Activated CD8-positive, alpha-beta memory T cell treated with anti-CD3 and anti-CD28 coated beads, Interleukin-2, amount 10 ng/mL, durations not matched to agents 7 days and 5 days (primary cell): ENCODE data around the gene RFX2. TPM values are rescaled to one million over a fixed set of nuclear protein-coding genes. Genes with fewer than 3 reads are reported as not detected.
"Not testable (repeated sequence)": the region's sequence is repeated elsewhere in the genome, so short reads cannot be mapped to it uniquely, and the experiment has no call there.

Source experiments
- ATAC-seq: fragments of 150-1000 bp; cut with Tn5 transposase; one replicate; pipeline ENCODE4 v1.10.0; 2021; ENCODE audit warnings: moderate library complexity
- CTCF ChIA-PET: fragments of 350-600 bp; sonication (Branson Sonifier 250); formaldehyde crosslinking; loops from one replicate; lab custom pipeline; 2021; ENCODE audit warnings: antibody characterized with exemption; lab: Charles Lee
- DNase-seq: peaks from one replicate; pipeline ENCODE4 v3.0.0-alpha.2; 2020
- H3K27ac Mint-ChIP-seq: one replicate; pipeline ENCODE4 v1.8.0; 2021; ENCODE audit warnings: mild to moderate bottlenecking, mixed read lengths
- H3K27me3 Mint-ChIP-seq: one replicate; pipeline ENCODE4 v1.8.0; 2021; ENCODE audit warnings: mixed read lengths
- H3K36me3 Mint-ChIP-seq: one replicate; pipeline ENCODE4 v1.8.0; 2021; ENCODE audit warnings: mild to moderate bottlenecking, mixed read lengths
- H3K4me1 Mint-ChIP-seq: one replicate; pipeline ENCODE4 v1.8.0; 2021; ENCODE audit warnings: mixed read lengths
- H3K4me3 Mint-ChIP-seq: one replicate; pipeline ENCODE4 v1.8.0; 2021; ENCODE audit warnings: mild to moderate bottlenecking, moderate library complexity, mixed read lengths
- H3K9me3 Mint-ChIP-seq: one replicate; pipeline ENCODE4 v1.8.0; 2022; ENCODE audit warnings: low read depth, mixed read lengths
- total RNA-seq, 2 experiments: library from RNA; stranded (reverse); gene quantifications; one replicate each; pipeline ENCODE4 v1.2.3, GENCODE V29; 2021

Gene RFX2
- total RNA-seq, 2 experiments from 2014 or later = 9.8 to 11.7 TPM

DNA sequence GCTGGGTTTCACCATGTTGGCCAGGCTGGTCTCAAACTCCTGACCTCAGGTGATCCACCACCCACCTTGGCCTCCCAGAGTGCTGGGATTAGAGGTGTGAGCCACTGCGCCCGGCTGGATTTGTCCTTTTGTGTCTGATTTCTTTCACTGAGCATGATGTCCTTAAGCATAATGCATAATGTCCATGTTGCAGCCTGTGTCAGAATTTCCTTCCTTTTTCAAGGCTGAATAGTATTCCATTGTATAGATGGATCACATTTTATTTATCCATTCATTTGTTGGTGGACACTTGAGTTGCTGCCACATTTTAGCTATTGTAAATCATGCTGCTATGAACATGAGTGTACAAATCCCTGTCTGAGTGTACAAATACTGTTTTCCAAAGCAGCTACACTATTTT is 25.5 kb downstream of the RFX2 start:
- H3K27me3 Mint-ChIP-seq = peaks cover 10% of the 10 kb centered on the region
- peaks cover 21% of the 10 kb centered on the region for H3K4me1 Mint-ChIP-seq
- H3K36me3 Mint-ChIP-seq = no peaks in the 10 kb centered on the region
- DNase-seq (no peak), ATAC-seq (no peak)
- CTCF ChIA-PET = no interaction called here
- H3K9me3 Mint-ChIP-seq = no peaks in the 10 kb centered on the region
- no peak overlapping the region for H3K4me3 Mint-ChIP-seq
- H3K27ac Mint-ChIP-seq = no peak overlapping the region

DNA sequence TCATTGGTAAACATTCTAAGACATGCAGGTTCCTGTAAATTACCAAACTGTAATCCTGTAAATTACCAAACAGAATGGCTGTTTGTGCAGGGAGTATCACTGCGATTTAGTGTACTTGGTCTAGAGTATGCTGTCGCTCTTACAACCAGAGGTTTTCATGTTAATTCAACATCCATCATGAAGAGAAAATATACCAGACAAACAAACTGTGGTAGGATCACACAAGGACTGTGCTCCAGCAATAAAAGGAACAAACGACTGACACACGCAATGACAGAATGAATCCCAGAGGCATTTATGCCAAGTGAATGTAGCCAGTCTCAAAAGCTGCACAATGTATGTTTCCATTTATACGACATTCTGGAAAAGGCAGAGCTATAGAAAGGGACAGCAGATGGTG is 31.2 kb downstream of the RFX2 start:
- ATAC-seq (no peak), DNase-seq (no peak)
- no peaks in the 10 kb centered on the region for H3K9me3 Mint-ChIP-seq
- no peaks in the 10 kb centered on the region for H3K4me1 Mint-ChIP-seq
- CTCF ChIA-PET = no interaction called here
- no peaks in the 10 kb centered on the region for H3K27me3 Mint-ChIP-seq
- H3K36me3 Mint-ChIP-seq = no peaks in the 10 kb centered on the region
- no peak overlapping the region for H3K27ac Mint-ChIP-seq
- no peak overlapping the region for H3K4me3 Mint-ChIP-seq

DNA sequence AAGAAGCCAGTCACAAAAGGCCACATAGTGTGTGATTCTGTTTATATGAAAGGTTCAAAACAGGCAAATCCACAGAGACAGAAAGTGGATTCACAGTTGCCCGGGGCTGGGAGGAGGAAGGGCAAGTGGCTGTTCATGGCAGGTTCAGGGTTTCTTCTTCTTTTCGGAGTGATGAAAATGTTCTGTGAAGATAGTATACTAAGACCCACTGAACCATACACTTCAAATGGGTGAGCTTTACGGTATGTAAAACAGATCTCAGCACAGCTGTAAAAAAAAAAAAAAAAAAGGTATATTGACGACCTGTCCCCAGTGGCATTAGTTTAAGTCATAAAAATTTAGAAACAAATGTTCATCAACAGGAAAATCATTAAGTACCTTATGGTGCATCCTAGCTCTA is 32.2 kb downstream of the RFX2 start:
- H3K36me3 Mint-ChIP-seq = no peaks in the 10 kb centered on the region
- H3K4me1 Mint-ChIP-seq = no peaks in the 10 kb centered on the region
- H3K27me3 Mint-ChIP-seq = no peaks in the 10 kb centered on the region
- CTCF ChIA-PET = no interaction called here
- ATAC-seq (no peak), DNase-seq (no peak)
- H3K4me3 Mint-ChIP-seq = no peak overlapping the region
- H3K27ac Mint-ChIP-seq = no peak overlapping the region
- no peaks in the 10 kb centered on the region for H3K9me3 Mint-ChIP-seq

DNA sequence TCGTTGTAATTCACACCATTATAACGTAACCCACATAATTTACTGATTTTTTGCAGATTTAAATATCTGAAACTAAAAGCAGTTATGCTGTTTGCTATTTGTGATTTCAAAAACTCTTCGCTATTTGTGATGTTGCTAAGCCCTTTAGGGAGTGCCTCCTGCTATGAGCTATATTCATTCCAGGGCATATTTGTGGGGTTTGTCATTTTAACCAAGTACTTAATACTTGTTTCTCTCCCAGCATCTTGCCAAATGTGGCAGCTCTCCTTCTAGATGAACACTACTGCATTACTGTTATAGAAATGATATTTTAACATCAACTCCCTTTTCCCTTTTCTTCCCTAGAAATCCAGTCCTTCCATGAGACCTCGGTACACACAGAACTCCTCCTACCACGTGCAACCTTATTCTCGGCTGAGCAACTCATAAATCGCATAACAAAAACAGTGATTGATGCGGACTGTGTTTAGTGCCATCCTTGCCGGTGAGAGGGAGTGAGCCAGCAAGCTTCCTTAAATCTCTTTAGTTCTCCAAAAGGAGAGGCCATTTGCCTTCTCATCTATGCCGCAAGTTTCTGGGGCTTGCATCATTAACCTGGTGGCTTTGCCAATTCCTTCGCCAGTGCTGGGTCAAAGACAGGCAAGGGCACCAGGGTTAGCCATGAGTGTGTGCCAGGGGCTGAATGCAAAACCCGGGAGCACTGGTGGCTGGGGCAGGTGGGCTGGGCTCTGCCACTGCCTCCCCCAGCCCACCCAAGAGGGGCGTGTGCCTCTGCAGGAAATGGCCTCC is 33.4 kb downstream of the RFX2 start:
- H3K4me1 Mint-ChIP-seq = no peaks in the 10 kb centered on the region
- H3K36me3 Mint-ChIP-seq = no peaks in the 10 kb centered on the region
- no peak overlapping the region for H3K27ac Mint-ChIP-seq
- H3K27me3 Mint-ChIP-seq = no peaks in the 10 kb centered on the region
- H3K9me3 Mint-ChIP-seq = no peaks in the 10 kb centered on the region
- CTCF ChIA-PET = interaction anchor here (1.0 kb wide), 1 partner anchor 28 kb away, joined by 3 read pairs; no protein-coding TSS in a partner anchor
- no peak overlapping the region for H3K4me3 Mint-ChIP-seq
- ATAC-seq (no peak), DNase-seq (no peak)

DNA sequence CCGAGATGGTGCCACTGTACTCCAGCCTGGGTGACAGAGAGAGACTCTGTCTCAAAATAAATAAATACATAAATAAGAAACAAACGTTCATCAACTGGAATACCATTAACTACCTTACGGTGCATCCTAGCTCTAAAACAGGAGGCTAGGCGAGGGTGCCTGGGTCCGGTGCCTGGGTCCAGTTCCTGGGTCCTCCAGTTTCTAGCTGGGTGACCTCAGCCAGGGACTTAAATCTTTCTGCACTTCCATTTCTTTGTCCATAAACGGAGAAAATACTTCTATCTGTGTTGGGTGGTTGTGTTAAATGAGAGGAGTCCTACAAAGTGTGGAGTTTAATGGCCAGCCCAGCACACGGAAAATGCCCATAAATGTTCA is 34.0 kb downstream of the RFX2 start:
- H3K4me1 Mint-ChIP-seq = no peaks in the 10 kb centered on the region
- H3K4me3 Mint-ChIP-seq = no peak overlapping the region
- no peak overlapping the region for H3K27ac Mint-ChIP-seq
- H3K36me3 Mint-ChIP-seq = no peaks in the 10 kb centered on the region
- ATAC-seq (no peak), DNase-seq (no peak)
- H3K9me3 Mint-ChIP-seq = no peaks in the 10 kb centered on the region
- CTCF ChIA-PET = interaction anchor here (1.0 kb wide), 1 partner anchor 27 kb away, joined by 3 read pairs; no protein-coding TSS in a partner anchor
- no peaks in the 10 kb centered on the region for H3K27me3 Mint-ChIP-seq

DNA sequence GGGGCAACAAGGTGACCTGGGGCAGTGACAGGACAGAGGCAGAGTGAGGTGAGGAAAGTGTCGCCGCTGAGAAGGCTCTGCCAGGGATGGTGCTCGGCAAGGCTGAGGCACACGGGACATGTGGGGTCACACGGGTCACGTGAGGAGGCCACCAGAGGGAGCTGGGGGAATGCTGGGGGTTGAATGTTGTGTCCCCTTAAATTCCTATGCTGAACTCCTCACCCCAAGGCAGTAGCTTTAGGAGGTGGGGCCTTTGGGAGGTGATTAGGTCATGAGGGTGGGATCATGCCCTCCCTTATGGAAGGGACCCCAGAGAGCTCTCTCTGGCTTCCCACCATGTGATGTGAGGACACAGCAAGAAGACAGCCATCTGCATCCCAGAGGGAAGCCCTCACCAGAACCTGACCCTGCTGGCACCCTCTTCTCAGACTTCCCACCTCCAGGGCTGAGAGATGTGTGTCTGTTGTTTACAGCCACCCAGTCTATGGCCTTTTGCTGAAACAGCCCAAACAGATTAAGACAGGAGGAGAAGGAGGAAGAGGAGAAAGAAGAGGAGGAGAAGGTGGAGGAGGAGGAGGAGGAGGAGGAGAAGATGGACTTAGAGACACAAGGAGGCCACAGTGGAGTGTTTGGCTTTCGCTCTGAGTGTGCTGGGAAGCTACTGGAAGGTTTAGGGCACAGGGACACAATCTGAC is 35.4 kb downstream of the RFX2 start:
- no peak for DNase-seq
- Mint-ChIP-seq H3K36me3 (no peaks in the 10 kb centered on the region), H3K9me3 (no peaks in the 10 kb centered on the region), H3K27ac (no peak overlapping the region), H3K4me1 (no peaks in the 10 kb centered on the region), H3K27me3 (no peaks in the 10 kb centered on the region), H3K4me3 (no peak overlapping the region)
- CTCF ChIA-PET = interaction anchor here (1.5 kb wide), 1 partner anchor 50 kb away, joined by 3 read pairs; no protein-coding TSS in a partner anchor
- ATAC-seq = no peak

DNA sequence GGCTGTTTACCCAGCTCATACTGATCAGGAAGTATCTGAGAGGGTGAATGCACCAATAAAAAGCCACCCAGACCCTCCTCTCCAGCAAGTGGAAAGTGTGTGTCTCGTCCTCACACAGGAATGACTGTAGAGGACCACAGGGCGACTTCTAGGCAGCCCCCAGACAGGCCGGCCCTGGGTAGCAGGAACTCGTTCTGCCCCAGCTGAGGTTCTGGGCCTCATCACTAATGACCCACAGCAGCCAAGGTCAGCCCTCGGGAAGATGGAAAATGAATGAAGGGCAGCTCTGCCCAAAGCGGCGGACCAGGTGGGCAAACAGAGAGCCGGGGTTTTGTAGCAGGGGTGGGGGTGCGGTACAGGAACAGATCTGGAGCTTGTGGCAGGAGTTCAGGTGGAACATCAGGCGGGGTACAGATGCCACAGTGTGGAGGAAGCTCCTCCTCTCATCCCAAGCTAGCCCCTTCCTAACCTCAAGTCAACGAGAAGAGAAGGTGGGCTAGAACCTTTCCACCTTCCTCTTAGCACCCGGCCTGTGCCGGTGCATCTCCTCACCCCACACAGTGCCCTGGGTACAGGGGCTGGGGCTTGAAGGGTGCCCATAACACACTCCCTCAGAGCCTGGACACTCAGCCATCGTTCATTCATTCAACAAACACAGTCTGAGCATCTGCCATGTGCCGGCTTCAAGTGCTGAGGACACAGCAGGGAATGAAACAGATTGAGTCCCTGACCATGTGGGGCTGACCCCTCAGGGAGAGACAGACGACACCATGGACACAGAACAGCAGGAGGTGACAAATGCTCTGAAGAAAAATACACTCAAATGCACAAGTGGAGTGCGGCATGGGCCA is 36.2 kb downstream of the RFX2 start:
- H3K9me3 Mint-ChIP-seq = no peaks in the 10 kb centered on the region
- CTCF ChIA-PET = interaction anchor here (1.5 kb wide), 1 partner anchor 51 kb away, joined by 3 read pairs; no protein-coding TSS in a partner anchor
- DNase-seq = no peak
- H3K27me3 Mint-ChIP-seq = no peaks in the 10 kb centered on the region
- no peaks in the 10 kb centered on the region for H3K4me1 Mint-ChIP-seq
- no peaks in the 10 kb centered on the region for H3K36me3 Mint-ChIP-seq
- no peak overlapping the region for H3K4me3 Mint-ChIP-seq
- no peak overlapping the region for H3K27ac Mint-ChIP-seq
- no peak for ATAC-seq

DNA sequence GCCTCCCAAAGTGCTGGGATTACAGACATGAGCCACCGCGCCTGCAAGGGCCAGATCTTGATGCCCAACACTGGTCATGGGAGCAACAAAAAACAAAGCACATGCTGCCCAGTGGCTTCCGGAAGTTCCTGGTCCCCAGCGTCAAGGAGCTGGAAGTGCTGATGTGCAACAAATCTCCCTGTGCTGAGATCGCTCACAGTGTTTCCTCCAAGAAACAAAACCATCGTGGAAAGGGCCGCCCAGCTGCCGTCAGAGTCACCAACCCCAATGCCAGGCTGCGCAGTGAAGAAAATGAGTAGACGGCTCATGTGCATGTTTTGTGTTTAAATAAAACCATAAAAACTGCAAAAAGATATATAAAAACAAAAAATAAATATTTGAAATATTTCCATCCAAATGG is 37.1 kb downstream of the RFX2 start:
- H3K27me3 Mint-ChIP-seq, DNase-seq, H3K4me1 Mint-ChIP-seq, H3K27ac Mint-ChIP-seq, H3K9me3 Mint-ChIP-seq, ATAC-seq, H3K4me3 Mint-ChIP-seq, H3K36me3 Mint-ChIP-seq: not testable (repeated sequence)
- CTCF ChIA-PET = interaction anchor here (1.5 kb wide), 1 partner anchor 52 kb away, joined by 3 read pairs; no protein-coding TSS in a partner anchor

DNA sequence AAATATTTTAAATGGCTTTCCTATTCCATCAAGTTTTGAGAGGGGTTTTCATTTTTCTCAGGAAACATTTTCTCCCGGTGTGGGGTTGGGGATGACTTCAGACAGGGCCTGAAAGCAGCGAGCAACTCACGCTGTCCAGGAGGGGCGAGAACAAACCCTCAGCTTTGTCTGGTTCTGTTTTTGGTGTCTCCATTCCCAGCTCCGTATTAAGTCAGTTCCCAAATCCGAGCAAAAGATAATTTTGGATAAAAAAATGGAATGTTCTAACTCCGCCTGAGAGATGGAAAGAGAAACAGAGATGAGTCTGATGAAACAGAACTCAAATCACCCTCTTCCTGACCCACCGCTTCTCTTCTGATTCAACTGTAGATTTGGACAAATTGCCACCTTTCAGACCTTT is 38.4 kb downstream of the RFX2 start:
- Mint-ChIP-seq H3K4me1 (no peaks in the 10 kb centered on the region), H3K9me3 (no peaks in the 10 kb centered on the region), H3K27ac (no peak overlapping the region), H3K27me3 (peaks cover 3% of the 10 kb centered on the region), H3K36me3 (no peaks in the 10 kb centered on the region), H3K4me3 (no peak overlapping the region)
- no peak for ATAC-seq
- CTCF ChIA-PET = interaction anchor here (0.6 to 3.0 kb wide), 2 partner anchors 54 to 84 kb away, joined by 3 to 10 read pairs; no protein-coding TSS in a partner anchor
- DNase-seq = peak; percentile 31

DNA sequence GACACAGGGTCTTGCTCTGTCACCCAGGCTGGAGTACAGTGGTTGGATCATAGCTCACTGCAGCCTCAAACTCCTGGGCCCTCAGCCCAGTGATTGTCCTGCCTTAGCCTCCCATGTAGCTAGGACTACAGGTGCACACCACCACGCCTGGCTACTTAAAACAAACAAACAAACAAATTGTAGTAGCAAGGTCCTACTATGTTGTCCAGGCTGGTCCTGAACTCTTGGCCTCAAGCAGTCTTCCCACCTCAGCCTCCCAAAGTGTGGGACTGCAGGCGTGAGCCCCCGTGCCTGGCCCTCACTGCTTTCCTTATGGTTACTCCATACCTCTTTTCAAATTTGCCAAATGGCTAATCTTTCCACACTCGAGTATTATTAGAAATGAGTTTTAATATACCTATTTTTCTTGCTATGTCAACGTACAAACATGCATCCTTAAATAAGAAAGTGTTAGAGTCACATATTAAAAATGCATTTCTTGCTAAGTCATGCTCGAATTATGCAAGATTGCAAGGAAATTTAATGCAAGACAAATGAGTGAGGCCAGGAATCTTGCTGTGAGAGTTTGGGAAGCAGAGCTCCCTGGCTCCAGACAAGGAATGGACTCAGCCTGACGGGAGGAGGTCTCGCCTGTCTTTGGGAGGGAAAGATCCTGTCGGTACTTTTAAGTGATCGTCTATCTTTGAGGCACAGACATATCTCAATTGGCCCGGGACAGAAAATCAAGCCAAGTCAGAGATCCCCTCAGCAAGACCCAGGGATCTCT is 39.4 kb downstream of the RFX2 start:
- Mint-ChIP-seq H3K4me3 (no peak overlapping the region), H3K4me1 (peaks cover 4% of the 10 kb centered on the region), H3K9me3 (no peaks in the 10 kb centered on the region), H3K27ac (no peak overlapping the region), H3K27me3 (peaks cover 12% of the 10 kb centered on the region), H3K36me3 (no peaks in the 10 kb centered on the region)
- ATAC-seq (peak; percentile 14), DNase-seq (peak; percentile 5)
- CTCF ChIA-PET = interaction anchor here (1.1 to 3.0 kb wide), 2 partner anchors 34 to 55 kb away, joined by 3 to 10 read pairs; no protein-coding TSS in a partner anchor

DNA sequence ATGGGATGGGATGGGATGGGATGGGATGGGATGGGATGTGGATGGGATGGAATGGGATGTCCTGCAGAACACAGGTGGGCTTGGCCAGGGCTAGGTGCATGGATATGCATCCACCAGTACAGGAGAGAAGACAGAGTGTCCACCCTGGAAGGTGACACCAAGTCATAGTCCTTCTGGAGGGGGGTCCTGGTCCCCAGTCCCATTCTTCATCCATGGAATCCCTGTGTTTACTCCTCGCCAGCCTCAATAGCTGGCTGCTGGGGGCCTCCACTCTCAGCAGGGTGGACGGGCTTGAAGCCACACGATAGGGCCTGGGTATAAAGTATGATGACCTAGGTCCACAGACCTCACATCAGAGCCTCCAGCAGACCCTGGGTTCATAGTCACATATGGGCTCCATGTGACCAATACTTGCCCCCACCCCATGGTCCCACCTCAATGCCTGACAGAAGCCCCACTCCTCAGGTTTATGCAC is 40.1 kb downstream of the RFX2 start:
- Mint-ChIP-seq H3K4me1 (peaks cover 8% of the 10 kb centered on the region), H3K27ac (no peak overlapping the region), H3K4me3 (no peak overlapping the region), H3K9me3 (no peaks in the 10 kb centered on the region), H3K27me3 (peaks cover 15% of the 10 kb centered on the region), H3K36me3 (no peaks in the 10 kb centered on the region)
- DNase-seq (no peak), ATAC-seq (peak; percentile 32)
- CTCF ChIA-PET = interaction anchor here (1.1 to 3.0 kb wide), 2 partner anchors 35 to 56 kb away, joined by 3 to 10 read pairs; no protein-coding TSS in a partner anchor

DNA sequence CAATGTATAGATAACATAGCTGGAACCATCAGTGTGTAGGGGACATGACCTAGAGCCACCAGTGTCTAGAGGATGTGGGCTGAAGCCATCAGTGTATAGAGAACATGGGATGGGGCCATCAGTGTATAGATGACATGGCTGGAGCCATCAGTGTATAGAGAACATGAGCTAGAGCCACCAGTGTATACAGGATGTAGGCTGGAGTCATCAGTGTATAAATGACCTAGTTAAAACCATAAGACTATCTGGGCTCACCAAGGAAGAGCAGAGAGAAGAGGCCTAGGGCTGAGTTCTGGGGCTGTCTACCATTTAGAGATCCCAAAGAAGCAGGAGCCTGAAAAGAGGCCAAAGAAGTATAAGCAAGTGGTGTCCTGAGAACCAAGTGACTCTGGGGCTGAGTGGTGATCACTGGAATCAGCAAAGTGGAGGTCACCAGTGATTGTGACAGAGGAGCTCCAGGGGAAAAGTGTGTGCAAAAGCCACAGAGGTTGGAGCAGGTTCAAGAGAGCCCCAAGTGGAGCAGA is 41.0 kb downstream of the RFX2 start:
- ATAC-seq = peak; percentile 76
- CTCF ChIA-PET = interaction anchor here (1.0 to 3.0 kb wide), 2 partner anchors 18 to 57 kb away, joined by 5 to 10 read pairs; no protein-coding TSS in a partner anchor
- H3K9me3 Mint-ChIP-seq = no peaks in the 10 kb centered on the region
- no peak overlapping the region for H3K4me3 Mint-ChIP-seq
- peaks cover 15% of the 10 kb centered on the region for H3K27me3 Mint-ChIP-seq
- peaks cover 10% of the 10 kb centered on the region for H3K4me1 Mint-ChIP-seq
- no peak overlapping the region for H3K27ac Mint-ChIP-seq
- H3K36me3 Mint-ChIP-seq = no peaks in the 10 kb centered on the region
- peak; percentile 48 for DNase-seq
